DND-41 (cell line): ENCODE data around the gene GADD45GIP1.
A peak's percentile ranks its signal among the peaks of the same experiment; 100 is the strongest.

Source experiments
- ATAC-seq: fragments of 200-7000 bp; cut with Tn5 transposase; 3 replicates; pipeline ENCODE4 v1.9.1; 2021; ENCODE audit warnings: low read depth; ENCODE audit not compliant: insufficient read depth
- DNase-seq: peaks from one replicate; pipeline ENCODE4 v3.0.0-alpha.2; 2020
- H2AFZ ChIP-seq: 2 replicates; pipeline ENCODE4 v1.6.0; 2012; ENCODE audit warnings: low read depth, low read length
- H3K27ac ChIP-seq: 2 replicates; pipeline ENCODE4 v1.5.1; 2012; ENCODE audit warnings: low read length, inconsistent platforms
- H3K27me3 ChIP-seq: fragments of 200-600 bp; sonication (generic); 2 replicates; pipeline ENCODE4 v1.6.0; 2012; ENCODE audit warnings: low read length, mild to moderate bottlenecking, inconsistent platforms; ENCODE audit not compliant: insufficient read depth, poor library complexity
- H3K36me3 ChIP-seq: 2 replicates; pipeline ENCODE4 v1.5.1; 2012; ENCODE audit warnings: low read length, inconsistent platforms; ENCODE audit not compliant: insufficient read depth
- H3K4me1 ChIP-seq: 2 replicates; pipeline ENCODE4 v1.5.1; 2012; ENCODE audit warnings: mild to moderate bottlenecking, low read length; ENCODE audit not compliant: insufficient read depth
- H3K4me2 ChIP-seq: 2 replicates; pipeline ENCODE4 v1.6.0; 2012; ENCODE audit warnings: mild to moderate bottlenecking, moderate library complexity, low read length, inconsistent platforms; ENCODE audit not compliant: insufficient read depth
- H3K4me3 ChIP-seq, 2 experiments: fragments of 200-600 bp in 1 of 2; shearing (Covaris generic) in 1 of 2; 2 replicates each; pipeline ENCODE4 v1.5.1; 2012 to 2016; ENCODE audit warnings: inconsistent platforms in 2 of 2, low read length in 2 of 2, mild to moderate bottlenecking in 2 of 2, low read depth in 1 of 2, moderate library complexity in 1 of 2
- H3K79me2 ChIP-seq: 2 replicates; pipeline ENCODE4 v1.6.0; 2012; ENCODE audit warnings: low read length, inconsistent platforms; ENCODE audit not compliant: insufficient read depth
- H3K9ac ChIP-seq: 2 replicates; pipeline ENCODE4 v1.6.0; 2012; ENCODE audit warnings: low read depth, mild to moderate bottlenecking, inconsistent platforms, low read length, moderate library complexity
- H3K9me3 ChIP-seq: 2 replicates; pipeline ENCODE4 v1.5.1; 2012; ENCODE audit warnings: low read length, moderate library complexity, mild to moderate bottlenecking, inconsistent platforms; ENCODE audit not compliant: insufficient read depth, severe bottlenecking
- H4K20me1 ChIP-seq: 2 replicates; pipeline ENCODE4 v1.6.0; 2012; ENCODE audit warnings: low read length; ENCODE audit not compliant: insufficient read depth
- CTCF ChIP-seq: IDR thresholded peaks from 2 replicates; pipeline ENCODE4 v1.5.1; 2012; ENCODE audit warnings: borderline replicate concordance, low read length, moderate library complexity, mild to moderate bottlenecking; ENCODE audit not compliant: poor library complexity, severe bottlenecking; ENCODE audit errors: extremely low read depth
- EZH2 ChIP-seq: IDR thresholded peaks from 3 replicates; pipeline ENCODE4 v1.6.1; 2012; ENCODE audit warnings: borderline replicate concordance, low read depth, mild to moderate bottlenecking, moderate library complexity, low read length, inconsistent platforms; ENCODE audit not compliant: severe bottlenecking

Gene GADD45GIP1

GRCh38 chr19:12944104-12944674 lies 12.8 kb downstream of the GADD45GIP1 start:
- Histone ChIP-seq H3K27ac (no peak overlapping the region), H3K27me3 (no peaks in the 10 kb centered on the region), H3K36me3 (peaks cover 87% of the 10 kb centered on the region), H3K79me2 (peaks cover 80% of the 10 kb centered on the region), H3K4me3 (no peak overlapping the region), H2AFZ (no peak overlapping the region), H4K20me1 (peaks cover 56% of the 10 kb centered on the region), H3K9ac (no peak overlapping the region; the same call in 1 of the 2 replicates), H3K9me3 (no peaks in the 10 kb centered on the region), H3K4me2 (peak overlapping the region; percentile 10; the same call in 1 of the 2 replicates), H3K4me1 (peaks cover 82% of the 10 kb centered on the region)
- no peak for ATAC-seq
- TF ChIP-seq EZH2 (no peak), CTCF (no peak)
- no peak for DNase-seq

- no peaks in the 10 kb centered on the region for H3K9me3 ChIP-seq
- H3K27me3 ChIP-seq, result no peaks in the 10 kb centered on the region
- H2AFZ ChIP-seq, result no peak overlapping the region
- peaks cover 80% of the 10 kb centered on the region for H3K79me2 ChIP-seq
- TF ChIP-seq EZH2 (no peak), CTCF (no peak)
- H3K36me3 ChIP-seq, result peaks cover 87% of the 10 kb centered on the region
- H3K4me3 ChIP-seq, result no peak overlapping the region
- ATAC-seq (no peak), DNase-seq (no peak)
- H3K4me2 ChIP-seq, result peak overlapping the region; percentile 46; the same call in 1 of the 2 replicates
- peak overlapping the region; percentile 10; the same call in 1 of the 2 replicates for H3K9ac ChIP-seq
- H3K27ac ChIP-seq, result peak overlapping the region; percentile 20; the same call in 1 of the 2 replicates
- peaks cover 57% of the 10 kb centered on the region for H4K20me1 ChIP-seq
- peaks cover 76% of the 10 kb centered on the region for H3K4me1 ChIP-seq
Observed at GRCh38 chr19:12943437-12944044, 13.5 kb downstream of the GADD45GIP1 start.

GRCh38 chr19:12940897-12941296 lies 16.1 kb downstream of the GADD45GIP1 start:
- Histone ChIP-seq H3K9me3 (no peaks in the 10 kb centered on the region), H2AFZ (no peak overlapping the region), H3K36me3 (peaks cover 64% of the 10 kb centered on the region), H4K20me1 (peaks cover 37% of the 10 kb centered on the region), H3K4me2 (peak overlapping the region; percentile 78), H3K27me3 (no peaks in the 10 kb centered on the region), H3K9ac (peak overlapping the region; percentile 93), H3K4me1 (peaks cover 77% of the 10 kb centered on the region), H3K27ac (peak overlapping the region; percentile 88), H3K4me3 (peak overlapping the region in 1 of 2 experiments; percentile 77; a peak in 3 of 4 replicates), H3K79me2 (peaks cover 55% of the 10 kb centered on the region)
- no peak for TF ChIP-seq CTCF
- TF ChIP-seq EZH2, result no peak
- ATAC-seq, result no peak
- no peak for DNase-seq
